Peyer's patch (tissue), 4 donors: ENCODE data around the gene CACNG8. TPM values are rescaled to one million over a fixed set of nuclear protein-coding genes. Genes with fewer than 3 reads are reported as not detected.
"Not testable (repeated sequence)": the region's sequence is repeated elsewhere in the genome, so short reads cannot be mapped to it uniquely, and the experiment has no call there.

Experiments
- DNase-seq, 3 donors: peaks; one replicate each; pipeline ENCODE4 v3.0.0-alpha.2; 2017 to 2019
- H3K27ac ChIP-seq, 4 donors: fragments of 200-600 bp; sonication (generic); one replicate each; pipeline ENCODE4 v1.5.1; 2016 to 2019
- H3K27me3 ChIP-seq, 2 donors: fragments of 200-600 bp; sonication (generic); one replicate each; pipeline ENCODE4 v1.5.1; 2019
- H3K36me3 ChIP-seq, 3 donors: fragments of 200-600 bp; sonication (generic); one replicate each; pipeline ENCODE4 v1.5.1; 2016 to 2019
- H3K4me1 ChIP-seq, 4 donors: fragments of 200-600 bp; sonication (generic); one replicate each; pipeline ENCODE4 v1.5.1; 2016 to 2019
- H3K4me3 ChIP-seq, 4 donors: fragments of 200-600 bp; sonication (generic); 1 replicate in 3 of 4; 2 replicates in 1 of 4; pipeline ENCODE4 v1.5.1; 2016 to 2019; ENCODE audit warnings: mild to moderate bottlenecking in 1 of 4
- H3K9me3 ChIP-seq, 4 donors: fragments of 200-600 bp; sonication (generic); one replicate each; pipeline ENCODE4 v1.5.1; 2016 to 2019; ENCODE audit warnings: mild to moderate bottlenecking in 1 of 4
- CTCF ChIP-seq, 6 experiments: fragments of 450-650 bp in 4 of 6; fragments of 200-600 bp in 2 of 6; sonication (generic) in 1 of 6; IDR thresholded peaks; one replicate each; pipeline ENCODE4 v1.5.1; 2017 to 2019; ENCODE audit warnings: antibody characterized with exemption in 6 of 6, mild to moderate bottlenecking in 3 of 6, moderate library complexity in 1 of 6
- POLR2A ChIP-seq, 2 donors: fragments of 450-650 bp; IDR thresholded peaks; one replicate each; pipeline ENCODE4 v1.5.1; 2017; ENCODE audit warnings: antibody characterized with exemption in 2 of 2, mild to moderate bottlenecking in 2 of 2, moderate library complexity in 2 of 2
- total RNA-seq, 4 donors: library from RNA; depleted of rRNA; stranded (reverse); fragments of >200 nt; gene quantifications; one replicate each; pipeline ENCODE4 v1.1.0, GENCODE V29; 2016

Gene CACNG8
- total RNA-seq, 4 donors from 2014 or later: not detected

- DNase-seq: no peak
- Histone ChIP-seq H3K36me3 (no peaks in the 10 kb centered on the region), H3K4me1 (no peaks in the 10 kb centered on the region), H3K27ac (no peak overlapping the region), H3K9me3 (no peaks in the 10 kb centered on the region), H3K27me3 (peaks cover 0 to 3% of the 10 kb centered on the region in 2 donors), H3K4me3 (no peak overlapping the region)
- TF ChIP-seq CTCF (IDR thresholded peaks at IDR 0.05) (no peak), POLR2A (IDR thresholded peaks at IDR 0.05) (no peak)
These were observed 15.1 kb upstream of the CACNG8 start for GRCh38 chr19:53947624-53948023.

- not testable (repeated sequence) for H3K4me1 ChIP-seq, H3K9me3 ChIP-seq, H3K4me3 ChIP-seq, DNase-seq, H3K27ac ChIP-seq, H3K36me3 ChIP-seq, H3K27me3 ChIP-seq
These were observed 14.1 kb upstream of the CACNG8 start for GRCh38 chr19:53948611-53949010.

GRCh38 chr19:53951436-53951835 is 11.3 kb upstream of the CACNG8 start:
- Histone ChIP-seq H3K4me3 (no peak overlapping the region), H3K9me3 (no peaks in the 10 kb centered on the region), H3K27me3 (no peaks in the 10 kb centered on the region), H3K27ac (no peak overlapping the region), H3K36me3 (no peaks in the 10 kb centered on the region), H3K4me1 (no peaks in the 10 kb centered on the region)
- no peak for DNase-seq
- TF ChIP-seq POLR2A (IDR thresholded peaks at IDR 0.05): no peak
- TF ChIP-seq CTCF (IDR thresholded peaks at IDR 0.05): no peak

- TF ChIP-seq POLR2A (IDR thresholded peaks at IDR 0.05) (no peak), CTCF (IDR thresholded peaks at IDR 0.05) (no peak)
- Histone ChIP-seq H3K4me3 (no peak overlapping the region), H3K27ac (no peak overlapping the region), H3K27me3 (no peaks in the 10 kb centered on the region), H3K4me1 (no peaks in the 10 kb centered on the region), H3K36me3 (no peaks in the 10 kb centered on the region), H3K9me3 (no peaks in the 10 kb centered on the region)
- DNase-seq: no peak
These were observed 10.8 kb upstream of the CACNG8 start for GRCh38 chr19:53951947-53952346.

GRCh38 chr19:53953383-53953782 is 9.4 kb upstream of the CACNG8 start:
- no peak for DNase-seq
- H3K27me3 ChIP-seq: peaks cover 0 to 4% of the 10 kb centered on the region in 2 donors
- H3K9me3 ChIP-seq: no peaks in the 10 kb centered on the region
- H3K4me1 ChIP-seq: no peaks in the 10 kb centered on the region
- TF ChIP-seq CTCF (IDR thresholded peaks at IDR 0.05) (no peak), POLR2A (IDR thresholded peaks at IDR 0.05) (no peak)
- no peaks in the 10 kb centered on the region for H3K36me3 ChIP-seq
- no peak overlapping the region for H3K27ac ChIP-seq
- no peak overlapping the region for H3K4me3 ChIP-seq

GRCh38 chr19:53957448-53958167 is 5.1 kb upstream of the CACNG8 start:
- Histone ChIP-seq H3K4me1 (no peaks in the 10 kb centered on the region), H3K27ac (no peak overlapping the region), H3K9me3 (no peaks in the 10 kb centered on the region), H3K27me3 (peaks cover 0 to 25% of the 10 kb centered on the region in 2 donors), H3K4me3 (no peak overlapping the region), H3K36me3 (no peaks in the 10 kb centered on the region)
- TF ChIP-seq POLR2A (IDR thresholded peaks at IDR 0.05) (no peak), CTCF (IDR thresholded peaks at IDR 0.05) (no peak)
- DNase-seq: no peak
